ENCODE measurements around the gene SLAMF9.

SLAMF9 gene

DNA sequence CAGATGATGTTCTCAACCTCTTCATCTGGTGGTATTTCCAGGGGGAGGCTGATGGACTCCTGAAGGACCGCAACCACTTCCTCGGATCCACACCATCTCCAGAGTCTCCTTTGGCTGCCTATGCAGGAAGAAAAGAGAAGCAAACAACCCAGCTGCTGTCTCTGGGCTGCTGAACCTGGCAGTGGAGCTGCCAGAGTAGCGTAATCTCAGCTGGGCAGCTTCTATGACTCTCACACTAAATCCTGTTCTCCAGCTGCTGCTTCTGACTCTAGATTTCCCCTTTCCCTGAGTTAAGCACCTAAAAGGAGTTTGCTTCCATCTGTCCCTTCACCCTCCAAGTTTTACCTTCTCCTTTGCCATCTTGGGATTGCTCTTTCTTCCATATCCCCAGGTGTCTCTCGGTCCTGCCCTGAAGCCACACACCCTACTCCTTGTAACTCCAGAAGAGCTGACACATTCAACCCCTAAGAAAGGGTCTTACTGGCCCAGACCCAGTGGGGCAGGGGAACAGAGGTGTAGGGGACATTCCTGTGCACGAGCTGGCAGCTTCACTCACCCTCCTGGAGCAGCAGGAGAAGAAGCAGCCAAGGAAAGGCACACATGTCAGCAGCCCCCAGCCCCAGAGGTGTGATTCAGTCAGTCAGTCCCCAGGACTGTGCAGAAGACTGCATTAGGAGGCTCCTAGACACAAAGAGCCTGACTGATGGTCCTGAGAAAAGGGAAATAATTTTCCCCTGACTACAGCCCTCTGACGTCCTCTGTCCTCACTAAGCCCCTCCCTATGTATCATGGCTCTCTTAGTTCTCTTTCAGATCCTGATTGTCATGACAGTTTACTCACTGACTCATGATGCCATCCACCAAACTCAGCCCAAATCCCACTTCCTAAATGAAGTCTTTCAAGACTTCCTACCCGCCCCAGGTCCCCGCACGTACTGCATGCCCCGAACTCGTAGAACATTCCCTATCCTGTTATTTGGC, at the start of gene SLAMF9:
Gene SLAMF9 (minus strand): TSS at position 702 of the 980 bp plus-strand sequence. CDS start 100 bp downstream, at position 602.
- no peak for DNase-seq (ENCODE audit: low read depth, low spot score)

DNA sequence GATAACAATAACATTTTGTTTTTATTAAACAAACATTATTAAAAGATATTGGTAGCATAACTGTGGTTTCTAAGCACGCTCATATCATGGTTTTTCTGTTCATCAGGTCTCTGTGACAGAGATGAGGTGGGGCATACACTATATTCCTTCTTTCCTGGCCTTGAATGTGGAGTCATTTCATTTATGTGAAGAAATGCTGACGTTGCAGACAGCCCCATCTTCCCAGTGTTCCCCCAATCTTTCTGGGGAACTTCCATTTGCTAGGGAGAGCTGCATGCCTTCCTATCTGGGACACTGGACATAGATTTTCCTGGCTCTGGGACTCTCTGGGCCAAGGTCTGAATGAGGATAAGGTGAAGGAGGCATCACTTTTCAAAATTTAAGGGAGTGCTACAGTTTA, 47.4 kb upstream of the SLAMF9 start:
- DNase-seq (ENCODE audit: low read depth, low spot score), result no peak

DNA sequence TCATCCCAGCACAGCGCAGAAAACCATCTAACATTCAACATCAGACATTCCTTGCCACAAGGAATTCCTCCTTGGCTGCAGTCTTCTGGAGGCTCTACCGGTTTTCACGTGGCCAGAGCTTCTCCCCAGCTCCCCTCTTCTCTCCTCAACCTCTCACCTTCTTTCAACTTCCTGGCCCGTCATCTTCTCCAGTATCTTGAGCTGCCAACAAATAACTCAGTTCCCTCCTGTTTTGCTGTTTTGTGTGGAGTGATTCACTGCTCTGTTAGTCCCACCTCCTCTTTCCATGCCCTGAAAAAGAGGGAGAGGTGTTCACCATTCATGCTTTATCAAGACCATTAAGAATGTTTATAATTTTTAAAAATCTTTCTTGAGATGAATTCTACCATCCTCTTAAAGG, 45.2 kb upstream of the SLAMF9 start:
- DNase-seq (ENCODE audit: low read depth, low spot score), result no peak

DNA sequence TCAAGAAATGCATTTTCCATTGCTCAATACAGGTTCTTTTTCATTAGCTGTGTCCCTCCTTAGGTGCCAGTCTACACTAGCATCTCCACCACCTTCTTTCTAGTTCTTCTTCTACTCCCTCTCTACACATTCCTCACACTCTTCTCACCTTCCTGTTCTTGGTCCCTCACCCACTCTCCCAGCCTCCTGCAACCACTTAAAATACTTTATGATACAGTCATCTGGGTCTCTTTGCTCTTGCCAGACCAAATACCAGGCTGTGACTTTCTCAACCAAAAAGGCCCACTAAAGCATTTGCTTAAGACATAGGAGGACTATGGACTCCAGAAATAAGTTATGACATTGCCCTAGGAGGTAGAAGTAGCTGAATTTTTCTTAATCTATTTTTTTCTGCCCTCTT, 42.6 kb upstream of the SLAMF9 start:
- no peak for DNase-seq (ENCODE audit: low read depth, low spot score)

DNA sequence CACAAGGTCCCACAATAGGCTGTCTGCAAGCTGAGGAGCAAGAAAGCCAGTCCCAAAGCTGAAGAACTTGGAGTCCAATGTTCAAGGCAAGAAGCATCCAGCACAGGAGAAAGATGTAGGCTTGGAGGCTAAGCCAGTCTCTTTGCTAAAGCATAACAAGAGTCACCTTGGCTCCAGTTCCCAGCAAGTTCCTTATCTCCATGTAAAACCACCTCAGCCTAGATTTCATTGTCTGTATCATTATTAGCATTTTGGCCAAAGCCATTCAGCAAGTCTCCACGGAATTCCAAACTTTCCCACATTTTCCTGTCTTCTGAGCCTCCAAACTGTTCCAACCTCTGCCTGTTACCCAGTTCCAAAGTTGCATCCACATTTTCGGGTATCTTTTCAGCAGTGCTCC, 40.9 kb upstream of the SLAMF9 start:
- no peak for DNase-seq (ENCODE audit: low read depth, low spot score)

GRCh38 chr1:159993911-159994310, 39.9 kb upstream of the SLAMF9 start:
- DNase-seq (ENCODE audit: low read depth, low spot score), result no peak

DNA sequence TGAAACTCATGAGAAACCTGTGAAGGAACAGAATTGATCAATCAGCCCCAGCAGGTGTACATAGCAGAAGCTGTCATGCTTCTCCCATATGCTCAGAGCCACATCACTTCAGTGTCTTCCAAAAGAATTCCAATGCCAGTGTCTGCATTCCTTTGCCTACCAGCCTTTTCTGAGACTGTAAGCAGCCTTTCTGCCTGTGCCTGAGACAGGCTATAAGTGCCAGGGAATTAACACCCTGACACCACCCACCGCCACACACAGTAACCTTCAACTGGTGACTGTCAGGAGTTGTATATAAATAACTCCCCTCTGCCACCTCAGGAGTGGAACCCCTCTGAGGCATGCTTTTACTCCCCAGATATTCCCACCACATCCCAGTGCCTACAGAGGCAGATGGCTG, 38.1 kb upstream of the SLAMF9 start:
- DNase-seq (ENCODE audit: low read depth, low spot score), result no peak

GRCh38 chr1:159991513-159991912, 37.5 kb upstream of the SLAMF9 start:
- DNase-seq (ENCODE audit: low read depth, low spot score), result no peak

GRCh38 chr1:159990005-159990404, 36.0 kb upstream of the SLAMF9 start:
- no peak for DNase-seq (ENCODE audit: low read depth, low spot score)

GRCh38 chr1:159989581-159989980, 35.5 kb upstream of the SLAMF9 start:
- no peak for DNase-seq (ENCODE audit: low read depth, low spot score)

GRCh38 chr1:159988006-159988405, 34.0 kb upstream of the SLAMF9 start:
- DNase-seq (ENCODE audit: low read depth, low spot score), result no peak

DNA sequence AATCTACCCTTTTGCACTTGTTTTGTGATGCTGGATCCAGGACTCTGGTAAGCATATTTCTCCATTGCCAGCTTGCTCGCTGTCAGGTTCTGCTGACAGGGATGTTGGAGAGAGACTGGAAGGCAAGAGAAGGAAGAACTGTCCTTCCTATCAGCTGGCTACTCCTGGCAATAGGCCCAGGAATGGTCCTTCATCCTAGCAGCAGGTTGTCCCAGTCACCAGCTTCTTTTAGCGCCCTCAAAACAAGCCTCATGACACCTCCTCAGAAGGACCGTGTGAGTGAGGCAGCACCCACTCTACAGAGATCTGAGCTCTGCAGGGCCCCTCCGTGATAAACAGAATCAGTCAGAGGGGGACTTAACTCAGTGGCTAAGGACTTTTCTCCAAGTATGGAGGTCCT, 33.1 kb upstream of the SLAMF9 start:
- no peak for DNase-seq (ENCODE audit: low read depth, low spot score)

DNA sequence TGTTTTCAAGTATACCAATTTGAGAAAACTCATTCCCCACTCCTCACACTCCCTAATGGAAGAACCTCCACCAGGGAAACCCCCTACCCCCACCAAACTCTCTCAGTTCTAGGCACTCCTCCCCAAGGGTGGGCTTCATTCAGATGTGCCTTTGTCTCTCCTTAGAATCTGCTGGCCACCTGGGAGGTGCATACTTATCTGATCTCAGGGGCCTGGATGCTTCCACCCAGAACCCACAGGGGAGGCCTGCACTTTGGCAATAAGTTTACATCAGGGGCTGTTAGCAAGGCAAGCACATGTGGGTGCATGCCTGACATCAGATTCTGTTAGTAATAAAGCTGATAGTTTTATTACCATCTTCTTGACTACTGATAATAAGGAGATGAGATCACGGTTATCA, 32.5 kb upstream of the SLAMF9 start:
- no peak for DNase-seq (ENCODE audit: low read depth, low spot score)

GRCh38 chr1:159986093-159986492, 32.1 kb upstream of the SLAMF9 start:
- no peak for DNase-seq (ENCODE audit: low read depth, low spot score)

GRCh38 chr1:159985473-159985872, 31.4 kb upstream of the SLAMF9 start:
- no peak for DNase-seq (ENCODE audit: low read depth, low spot score)

- no peak for DNase-seq (ENCODE audit: low read depth, low spot score)
These were observed 29.6 kb upstream of the SLAMF9 start for GRCh38 chr1:159983681-159984080.

DNA sequence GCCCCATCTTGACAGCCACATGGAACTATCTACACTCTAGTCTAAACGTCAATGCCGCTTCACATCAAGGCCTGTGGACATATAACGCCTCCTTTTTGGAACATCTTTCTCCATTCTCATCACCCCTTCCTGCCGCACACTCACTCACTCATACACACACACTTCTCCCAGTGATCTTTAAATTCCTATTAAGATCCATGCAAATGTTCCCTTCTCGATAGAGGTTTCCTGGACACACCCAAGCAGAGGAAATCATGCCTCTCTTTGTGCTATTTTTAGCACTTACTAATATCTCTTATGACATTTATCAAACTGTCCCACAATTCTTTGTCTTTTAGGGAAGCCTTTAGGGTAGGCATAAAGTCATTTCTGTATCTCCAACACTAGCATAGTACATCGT, 28.2 kb upstream of the SLAMF9 start:
- no peak for DNase-seq (ENCODE audit: low read depth, low spot score)

DNA sequence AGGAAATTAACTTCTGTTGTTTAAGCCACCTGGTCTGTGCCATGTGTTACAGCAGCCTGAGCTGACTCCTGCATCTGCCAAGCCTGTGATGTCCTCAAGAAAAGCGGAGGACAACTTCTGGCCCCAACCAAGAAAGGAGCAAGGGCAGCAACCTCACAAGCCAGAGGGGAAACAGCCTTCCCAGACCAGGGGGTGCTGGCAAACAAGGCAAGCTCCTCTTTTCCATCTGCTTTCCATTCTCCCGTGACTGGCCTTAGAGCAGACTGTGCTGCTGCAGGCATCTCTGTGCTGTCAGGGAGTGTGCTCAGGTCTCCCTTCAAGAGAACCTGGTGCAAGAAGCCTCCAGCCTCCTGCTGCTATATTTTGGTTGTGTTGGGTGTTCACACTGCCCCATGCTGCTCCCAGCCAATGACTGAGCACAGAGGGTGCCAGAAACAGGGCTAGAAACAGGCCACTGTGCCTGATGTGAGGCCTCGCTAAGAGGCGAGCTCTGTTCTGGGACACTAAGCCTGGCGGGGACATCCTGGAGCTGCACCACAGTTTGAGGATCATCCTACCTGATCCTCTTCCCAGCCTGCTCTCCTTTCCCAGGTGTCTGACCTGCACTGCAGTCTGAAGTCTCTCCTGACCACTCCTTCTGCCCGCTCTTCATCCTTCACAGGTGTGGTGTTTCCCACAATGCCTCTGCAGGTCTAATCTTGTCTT, 27.5 kb upstream of the SLAMF9 start:
- no peak for DNase-seq (ENCODE audit: low read depth, low spot score)

- DNase-seq (ENCODE audit: low read depth, low spot score), result no peak
These were observed 26.7 kb upstream of the SLAMF9 start for GRCh38 chr1:159980786-159981185.

DNA sequence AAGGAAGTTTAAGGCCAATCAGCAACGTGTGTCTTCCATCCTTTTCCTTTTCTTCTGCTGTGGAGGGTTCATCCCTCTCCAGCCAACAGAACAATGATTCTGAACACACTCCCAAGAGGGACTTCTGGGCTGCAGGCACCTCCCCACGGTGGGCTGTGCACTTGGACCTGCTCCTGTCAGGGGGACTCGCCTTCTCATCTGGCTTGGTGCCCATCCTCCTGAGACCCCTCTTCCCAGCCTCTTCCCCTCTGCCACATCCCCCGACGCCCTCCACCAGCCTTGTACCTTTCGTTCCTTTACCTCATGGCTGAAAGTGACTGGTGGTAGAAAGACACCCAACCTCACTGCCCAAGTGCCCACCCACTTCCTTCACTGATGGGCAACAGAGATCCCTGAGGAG, 26.0 kb upstream of the SLAMF9 start:
- DNase-seq (ENCODE audit: low read depth, low spot score), result no peak

DNA sequence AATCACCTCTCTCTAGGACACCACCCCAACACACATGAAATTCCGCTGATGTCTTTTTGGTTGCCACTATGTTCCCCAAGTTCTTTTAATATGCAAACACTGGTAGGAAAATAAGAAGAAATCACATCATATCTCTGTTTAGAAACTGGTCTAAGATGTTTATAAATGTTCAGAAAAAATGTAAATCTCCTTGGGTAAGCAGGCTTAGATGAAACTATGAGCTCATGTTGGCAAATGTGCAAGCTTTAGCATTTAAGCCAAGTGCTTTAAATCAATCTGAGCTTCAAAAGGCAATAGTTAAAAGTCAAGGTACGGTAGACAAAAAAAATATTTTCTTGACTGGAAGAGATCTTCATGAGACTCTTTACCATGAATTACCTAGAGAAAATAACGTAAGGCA, 25.2 kb upstream of the SLAMF9 start:
- DNase-seq (ENCODE audit: low read depth, low spot score), result no peak

- no peak for DNase-seq (ENCODE audit: low read depth, low spot score)
These were observed 24.0 kb upstream of the SLAMF9 start for GRCh38 chr1:159978107-159978398.
